ENCODE results near the gene MAP1A. TPM values are rescaled to one million over a fixed set of nuclear protein-coding genes. Genes with fewer than 3 reads are reported as not detected.
A peak's percentile ranks its signal among the peaks of the same experiment; 100 is the strongest.

Gene MAP1A
- total RNA-seq, 3 donors from 2014 or later: 1.9 to 59.4 (median 7.9) TPM

DNA sequence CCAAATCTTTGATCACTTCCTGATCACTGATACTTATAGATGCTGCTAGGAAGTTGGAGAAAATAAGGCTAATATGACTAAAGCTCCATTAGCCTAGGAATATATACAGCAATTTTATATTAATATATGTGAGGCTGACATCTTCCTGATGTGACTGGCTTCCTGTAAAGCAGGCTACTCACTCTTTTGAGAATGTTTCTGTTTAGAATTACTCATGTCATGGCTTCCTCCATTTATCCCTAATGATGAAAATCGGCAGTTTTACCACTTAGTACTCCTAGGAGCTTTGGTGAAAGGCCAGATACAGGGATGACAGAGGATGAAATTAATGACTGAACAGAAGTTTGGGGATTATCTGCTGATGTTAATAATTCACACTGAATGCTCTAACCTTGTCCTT is 3.9 kb upstream of the MAP1A start:
- H3K4me3 ChIP-seq: no peak overlapping the region
- no peaks in the 10 kb centered on the region for H3K36me3 ChIP-seq (ENCODE audit: low read depth)
- H3K4me1 ChIP-seq (ENCODE audit: low read depth): peaks cover 14% of the 10 kb centered on the region
- DNase-seq (no peak), ATAC-seq (no peak)
- H3K9me3 ChIP-seq: no peaks in the 10 kb centered on the region
- TF ChIP-seq, protein P1, sequence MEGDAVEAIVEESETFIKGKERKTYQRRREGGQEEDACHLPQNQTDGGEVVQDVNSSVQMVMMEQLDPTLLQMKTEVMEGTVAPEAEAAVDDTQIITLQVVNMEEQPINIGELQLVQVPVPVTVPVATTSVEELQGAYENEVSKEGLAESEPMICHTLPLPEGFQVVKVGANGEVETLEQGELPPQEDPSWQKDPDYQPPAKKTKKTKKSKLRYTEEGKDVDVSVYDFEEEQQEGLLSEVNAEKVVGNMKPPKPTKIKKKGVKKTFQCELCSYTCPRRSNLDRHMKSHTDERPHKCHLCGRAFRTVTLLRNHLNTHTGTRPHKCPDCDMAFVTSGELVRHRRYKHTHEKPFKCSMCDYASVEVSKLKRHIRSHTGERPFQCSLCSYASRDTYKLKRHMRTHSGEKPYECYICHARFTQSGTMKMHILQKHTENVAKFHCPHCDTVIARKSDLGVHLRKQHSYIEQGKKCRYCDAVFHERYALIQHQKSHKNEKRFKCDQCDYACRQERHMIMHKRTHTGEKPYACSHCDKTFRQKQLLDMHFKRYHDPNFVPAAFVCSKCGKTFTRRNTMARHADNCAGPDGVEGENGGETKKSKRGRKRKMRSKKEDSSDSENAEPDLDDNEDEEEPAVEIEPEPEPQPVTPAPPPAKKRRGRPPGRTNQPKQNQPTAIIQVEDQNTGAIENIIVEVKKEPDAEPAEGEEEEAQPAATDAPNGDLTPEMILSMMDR (IDR thresholded peaks at IDR 0.05): no peak
- intact Hi-C loops (cut with DNase I, micrococcal nuclease): no loop called here

DNA sequence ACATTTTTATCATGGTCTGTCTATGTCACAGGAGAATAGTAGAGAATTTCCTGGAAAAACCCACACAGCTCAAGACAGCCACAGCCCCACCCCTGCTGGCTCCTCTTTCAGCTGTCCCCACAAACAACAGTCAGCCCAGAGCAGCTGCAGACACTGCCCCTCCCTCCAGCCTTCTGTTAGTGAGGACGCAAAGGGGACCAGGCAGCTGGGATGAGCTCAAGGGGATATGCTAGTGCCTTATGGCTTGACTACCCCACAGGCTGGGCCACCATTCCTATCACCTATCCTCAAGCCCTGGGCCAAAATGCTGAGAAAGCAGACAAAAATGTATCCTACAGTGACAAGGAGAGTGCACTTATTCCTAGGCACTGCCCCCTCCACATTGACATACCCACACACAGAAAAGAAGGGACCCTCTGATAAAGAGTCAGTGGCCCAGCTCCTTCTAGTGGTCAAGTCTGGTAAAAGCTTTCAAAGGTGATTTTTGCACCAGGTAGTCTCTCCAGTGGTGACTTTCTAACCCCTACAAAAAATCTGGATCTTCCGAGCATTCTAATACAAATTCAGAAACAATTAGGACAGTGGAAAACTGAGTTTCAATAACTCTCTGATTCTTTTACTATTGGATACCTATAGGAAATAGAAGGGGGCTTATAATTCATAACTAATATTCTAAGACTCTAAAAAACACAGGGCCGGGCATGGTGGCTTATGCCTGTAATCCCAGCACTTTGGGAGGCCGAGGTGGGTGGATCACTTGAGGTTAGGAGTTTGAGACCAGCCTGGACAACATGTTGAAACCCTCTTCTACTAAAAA is 3.0 kb upstream of the MAP1A start:
- Histone ChIP-seq H3K4me1 (ENCODE audit: low read depth) (peaks cover 14% of the 10 kb centered on the region), H3K9me3 (no peaks in the 10 kb centered on the region), H3K36me3 (ENCODE audit: low read depth) (no peaks in the 10 kb centered on the region), H3K4me3 (no peak overlapping the region)
- ATAC-seq: no peak
- DNase-seq: no peak
- intact Hi-C loops (cut with DNase I, micrococcal nuclease): no loop called here
- TF ChIP-seq, protein P1 (IDR thresholded peaks at IDR 0.05): no peak

DNA sequence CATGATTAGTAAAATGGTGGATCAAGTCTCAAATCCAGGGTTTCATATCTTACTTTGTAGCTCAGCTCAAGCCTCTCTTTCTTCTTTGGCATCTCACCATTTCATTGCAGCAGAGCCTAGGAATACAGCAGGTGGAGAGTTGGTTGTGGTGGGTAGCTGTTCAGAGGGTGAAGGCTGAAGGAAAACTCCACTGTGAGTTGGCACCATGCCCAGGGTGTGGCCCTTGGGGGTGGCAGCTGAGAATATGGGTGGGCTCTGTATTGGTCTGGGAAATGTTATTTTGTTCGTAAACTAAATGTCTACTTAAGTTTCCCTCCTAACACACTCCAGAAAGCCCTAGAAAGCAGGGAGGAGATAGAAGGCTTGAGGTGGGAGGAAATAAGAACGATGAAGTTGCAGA is 1.7 kb upstream of the MAP1A start:
- TF ChIP-seq, protein P1 (IDR thresholded peaks at IDR 0.05): no peak
- no peaks in the 10 kb centered on the region for H3K36me3 ChIP-seq (ENCODE audit: low read depth)
- DNase-seq (no peak), ATAC-seq (no peak)
- intact Hi-C loops (cut with DNase I, micrococcal nuclease): no loop called here
- no peaks in the 10 kb centered on the region for H3K9me3 ChIP-seq
- peaks cover 11% of the 10 kb centered on the region for H3K4me1 ChIP-seq (ENCODE audit: low read depth)
- no peak overlapping the region for H3K4me3 ChIP-seq

DNA sequence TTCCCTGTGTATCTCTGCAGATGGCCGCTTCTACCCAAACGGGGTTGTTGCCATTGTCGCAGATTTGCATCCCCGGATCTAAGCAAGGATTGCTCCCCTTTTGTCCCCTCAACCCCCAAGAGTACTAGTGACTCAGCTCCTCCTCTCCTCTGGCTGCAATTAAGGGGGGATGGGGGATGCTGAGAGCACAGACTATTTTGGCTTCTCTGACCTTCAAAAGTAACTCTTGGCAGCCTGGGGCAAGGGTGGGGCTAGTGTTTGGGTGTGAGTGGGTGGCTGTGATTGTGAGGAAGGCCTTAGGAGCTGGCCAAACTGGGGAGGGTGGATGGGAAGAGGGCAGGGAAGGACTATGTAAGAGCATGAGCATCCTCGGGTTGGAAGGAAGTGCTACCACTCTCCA is 1.2 kb upstream of the MAP1A start:
- peaks cover 7% of the 10 kb centered on the region for H3K4me1 ChIP-seq (ENCODE audit: low read depth)
- H3K36me3 ChIP-seq (ENCODE audit: low read depth): no peaks in the 10 kb centered on the region
- intact Hi-C loops (cut with DNase I, micrococcal nuclease): no loop called here
- no peak overlapping the region for H3K4me3 ChIP-seq
- H3K9me3 ChIP-seq: no peaks in the 10 kb centered on the region
- ATAC-seq (peak; percentile 4), DNase-seq (no peak)
- TF ChIP-seq, protein P1 (IDR thresholded peaks at IDR 0.05): no peak

DNA sequence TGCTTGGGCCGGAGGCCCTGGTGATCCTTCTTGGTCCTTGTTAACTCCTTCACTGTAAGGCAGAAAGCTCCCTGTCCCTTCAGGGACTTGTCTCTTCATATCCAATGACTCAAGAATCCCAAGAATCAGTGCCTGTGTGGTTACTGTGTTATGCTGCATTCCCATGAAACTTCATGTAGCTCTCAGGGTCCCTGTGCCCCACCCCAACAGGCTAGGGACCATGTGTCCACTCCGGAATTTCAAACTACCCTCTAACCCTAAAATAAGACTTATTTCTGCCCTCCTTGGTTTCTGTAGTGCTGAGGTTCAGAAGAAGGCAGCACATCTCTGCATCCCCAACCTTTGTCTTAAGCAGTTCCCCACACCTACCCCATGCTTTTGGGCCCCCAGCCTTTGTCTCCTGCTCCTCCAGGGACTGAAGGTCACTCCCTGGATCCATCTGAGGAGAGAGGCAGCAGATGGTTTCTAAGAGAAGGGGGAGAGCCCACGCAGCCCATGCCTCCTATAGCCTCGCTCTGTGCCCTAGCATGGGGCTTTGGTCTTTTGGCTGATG is 531 bp upstream of the MAP1A start:
- TF ChIP-seq, protein P1 (IDR thresholded peaks at IDR 0.05): no peak
- Histone ChIP-seq H3K4me3 (no peak overlapping the region), H3K36me3 (ENCODE audit: low read depth) (no peaks in the 10 kb centered on the region), H3K4me1 (ENCODE audit: low read depth) (peaks cover 4% of the 10 kb centered on the region), H3K9me3 (no peaks in the 10 kb centered on the region)
- intact Hi-C loops (cut with DNase I, micrococcal nuclease): no loop called here
- ATAC-seq (no peak), DNase-seq (no peak)

Measured in mucosa of descending colon (tissue), 3 donors.